SK-N-SH (cell line): ENCODE data around the gene TC2N. TPM values are rescaled to one million over a fixed set of nuclear protein-coding genes. Genes with fewer than 3 reads are reported as not detected.

Source experiments
- CTCF ChIA-PET: fragments of 300-600, 350-600 bp; formaldehyde crosslinking; extraction: SDS; loops from one replicate; lab custom pipeline; 2021; lab: Yijun Ruan, JAX
- POLR2A ChIA-PET: fragments of 350-600 bp; sonication (Branson Sonifier 250); formaldehyde crosslinking; extraction: SDS; loops from one replicate; lab custom pipeline; 2020; ENCODE audit warnings: antibody characterized with exemption, inconsistent platforms; lab: Yijun Ruan, JAX
- DNase-seq: peaks from one replicate; pipeline ENCODE4 v3.0.0; 2012
- H2AFZ ChIP-seq: fragments of 200-600 bp; sonication (generic); 2 replicates; pipeline ENCODE4 v1.8.1; 2016; ENCODE audit warnings: antibody characterized with exemption, mild to moderate bottlenecking, low read depth
- H3F3A ChIP-seq: fragments of 200-600 bp; sonication (generic); replicated peaks from 2 replicates; pipeline ENCODE3; 2016; ENCODE audit warnings: antibody characterized with exemption, mild to moderate bottlenecking; ENCODE audit not compliant: insufficient read depth
- H3K27ac ChIP-seq, 2 experiments: fragments of 200-500 bp in 1 of 2; fragments of 200-600 bp in 1 of 2; sonication (Bioruptor generic) in 1 of 2; sonication (generic), shearing (Covaris generic) in 1 of 2; 2 replicates each; pipeline versions ENCODE4 v1.5.1 to v1.6.1; 2014 to 2016; ENCODE audit warnings: low read depth in 2 of 2, inconsistent platforms in 1 of 2, low read length in 1 of 2, mild to moderate bottlenecking in 1 of 2, mixed read lengths in 1 of 2
- H3K27me3 ChIP-seq: fragments of 200-600 bp; sonication (generic), shearing (Covaris generic); 2 replicates; pipeline ENCODE4 v1.6.1; 2016; ENCODE audit warnings: mixed run types; ENCODE audit not compliant: insufficient read depth
- H3K36me3 ChIP-seq, 2 experiments: fragments of 200-500 bp in 1 of 2; fragments of 200-600 bp in 1 of 2; sonication (Bioruptor generic) in 1 of 2; sonication (generic) in 1 of 2; replicated peaks in 1 of 2; 2 replicates each; pipeline versions ENCODE3 to v1.5.1; 2014 to 2016; ENCODE audit warnings: low read length in 1 of 2, mild to moderate bottlenecking in 1 of 2; ENCODE audit not compliant: insufficient read depth in 2 of 2, control insufficient read depth in 1 of 2
- H3K4me1 ChIP-seq, 2 experiments: fragments of 200-500 bp in 1 of 2; fragments of 200-600 bp in 1 of 2; sonication (Bioruptor generic) in 1 of 2; sonication (generic), shearing (Covaris generic) in 1 of 2; 2 replicates each; pipeline versions ENCODE4 v1.5.1 to v1.6.1; 2014 to 2016; ENCODE audit warnings: low read depth in 1 of 2, low read length in 1 of 2, mixed run types in 1 of 2; ENCODE audit not compliant: insufficient read depth in 2 of 2, control insufficient read depth in 1 of 2
- H3K4me2 ChIP-seq: fragments of 200-600 bp; sonication (generic), shearing (Covaris generic); 2 replicates; pipeline ENCODE4 v1.6.1; 2017; ENCODE audit warnings: mixed run types
- H3K4me3 ChIP-seq, 2 experiments: fragments of 200-500 bp in 1 of 2; fragments of 200-600 bp in 1 of 2; sonication (Bioruptor generic) in 1 of 2; sonication (generic), shearing (Covaris generic) in 1 of 2; 2 replicates each; pipeline versions ENCODE4 v1.5.1 to v1.8.1; 2014 to 2016; ENCODE audit warnings: low read depth in 2 of 2, inconsistent platforms in 1 of 2, low read length in 1 of 2, mild to moderate bottlenecking in 1 of 2, mixed read lengths in 1 of 2, moderate library complexity in 1 of 2
- H3K79me2 ChIP-seq: fragments of 200-600 bp; sonication (generic); 2 replicates; pipeline ENCODE4 v1.8.1; 2017; ENCODE audit warnings: mild to moderate bottlenecking; ENCODE audit not compliant: insufficient read depth
- H3K9ac ChIP-seq: fragments of 200-600 bp; sonication (generic); 2 replicates; pipeline ENCODE4 v1.6.1; 2017; ENCODE audit warnings: mixed run types
- H3K9me2 ChIP-seq: fragments of 200-600 bp; sonication (generic); 2 replicates; pipeline ENCODE4 v1.6.1; 2017; ENCODE audit warnings: mixed run types
- H3K9me3 ChIP-seq: fragments of 200-600 bp; sonication (generic); 2 replicates; pipeline ENCODE4 v1.6.1; 2017; ENCODE audit warnings: mixed run types, mild to moderate bottlenecking, moderate library complexity
- H4K20me1 ChIP-seq: fragments of 200-600 bp; sonication (generic); 2 replicates; pipeline ENCODE4 v1.6.1; 2017; ENCODE audit warnings: mild to moderate bottlenecking, mixed run types; ENCODE audit not compliant: insufficient read depth
- EZH2phosphoT487 ChIP-seq: fragments of 200-600 bp; sonication (generic); IDR thresholded peaks from 2 replicates; pipeline ENCODE4 v1.6.1; 2017; ENCODE audit warnings: low read depth, mixed run types, mild to moderate bottlenecking, antibody characterized with exemption, moderate library complexity, borderline replicate concordance
- POLR2AphosphoS5 ChIP-seq: IDR thresholded peaks from 2 replicates; pipeline ENCODE4 v1.6.1; 2012; ENCODE audit warnings: low read depth, low read length
- RAD21 ChIP-seq: IDR thresholded peaks from 2 replicates; pipeline ENCODE4 v1.6.1; 2012; ENCODE audit warnings: mild to moderate bottlenecking, low read length
- RXRA ChIP-seq: IDR thresholded peaks from 2 replicates; pipeline ENCODE4 v1.4.0; 2012; ENCODE audit warnings: low read depth, mild to moderate bottlenecking, borderline replicate concordance
- TAF1 ChIP-seq: IDR thresholded peaks from 2 replicates; pipeline ENCODE4 v1.6.1; 2012; ENCODE audit warnings: low read depth, mild to moderate bottlenecking, low read length, moderate library complexity, borderline replicate concordance
- TCF12 ChIP-seq: IDR thresholded peaks from 2 replicates; pipeline ENCODE4 v1.4.0; 2012
- WGBS: methylation state at CpG from one replicate; pipeline ENCODE4 v1.1.6; 2017; ENCODE audit warnings: low lambda C conversion rate; 5-methylcytosine and 5-hydroxymethylcytosine counted together
- polyA plus RNA-seq, 3 experiments: library from polyadenylated mRNA; depleted of rRNA; stranded (reverse); fragments of >200 nt; gene quantifications; 2 replicates each; pipeline ENCODE4 v1.2.3, GENCODE V29; 2012
- TF ChIP-seq, protein P1 (sequence below): IDR thresholded peaks from 2 replicates; pipeline ENCODE4 v1.4.0; 2012; ENCODE audit warnings: low read depth, borderline replicate concordance
- TF ChIP-seq, protein P2 (sequence below): fragments of 200-600 bp; sonication (generic); IDR thresholded peaks from 2 replicates; pipeline ENCODE4 v1.6.1; 2017; ENCODE audit warnings: antibody characterized with exemption, mild to moderate bottlenecking, moderate library complexity
- TF ChIP-seq, protein P3 (sequence below): IDR thresholded peaks from 2 replicates; pipeline ENCODE4 v1.6.1; 2012; ENCODE audit warnings: mild to moderate bottlenecking, low read depth, low read length, moderate library complexity

TC2N gene
- polyA plus RNA-seq, 1 of the 3 experiments (the other 2 are of a cell fraction), result not detected

DNA sequence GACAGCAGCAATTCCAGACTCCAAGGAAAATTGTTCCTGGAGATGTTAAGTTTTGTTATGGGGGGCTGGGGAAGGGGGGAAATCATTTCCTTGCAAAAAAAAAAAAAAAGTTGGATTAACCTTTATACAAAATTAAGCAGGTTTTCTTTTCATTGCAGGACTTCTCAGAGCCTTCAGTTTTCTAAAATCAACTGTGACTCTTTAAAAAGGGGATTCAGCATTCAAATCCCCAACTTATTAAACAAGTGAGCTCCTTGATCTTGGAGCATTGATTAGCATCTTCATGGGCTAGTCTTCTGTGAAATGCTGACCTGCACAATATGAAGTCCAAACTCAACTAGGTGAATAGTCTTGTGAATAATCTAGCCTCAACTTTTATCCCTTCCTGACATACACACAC is 7.1 kb downstream of the TC2N start (continued):
- TF ChIP-seq, protein P1, sequence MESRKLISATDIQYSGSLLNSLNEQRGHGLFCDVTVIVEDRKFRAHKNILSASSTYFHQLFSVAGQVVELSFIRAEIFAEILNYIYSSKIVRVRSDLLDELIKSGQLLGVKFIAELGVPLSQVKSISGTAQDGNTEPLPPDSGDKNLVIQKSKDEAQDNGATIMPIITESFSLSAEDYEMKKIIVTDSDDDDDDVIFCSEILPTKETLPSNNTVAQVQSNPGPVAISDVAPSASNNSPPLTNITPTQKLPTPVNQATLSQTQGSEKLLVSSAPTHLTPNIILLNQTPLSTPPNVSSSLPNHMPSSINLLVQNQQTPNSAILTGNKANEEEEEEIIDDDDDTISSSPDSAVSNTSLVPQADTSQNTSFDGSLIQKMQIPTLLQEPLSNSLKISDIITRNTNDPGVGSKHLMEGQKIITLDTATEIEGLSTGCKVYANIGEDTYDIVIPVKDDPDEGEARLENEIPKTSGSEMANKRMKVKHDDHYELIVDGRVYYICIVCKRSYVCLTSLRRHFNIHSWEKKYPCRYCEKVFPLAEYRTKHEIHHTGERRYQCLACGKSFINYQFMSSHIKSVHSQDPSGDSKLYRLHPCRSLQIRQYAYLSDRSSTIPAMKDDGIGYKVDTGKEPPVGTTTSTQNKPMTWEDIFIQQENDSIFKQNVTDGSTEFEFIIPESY, result no peak
- TF ChIP-seq, all 33 proteins: peak for 0

DNA sequence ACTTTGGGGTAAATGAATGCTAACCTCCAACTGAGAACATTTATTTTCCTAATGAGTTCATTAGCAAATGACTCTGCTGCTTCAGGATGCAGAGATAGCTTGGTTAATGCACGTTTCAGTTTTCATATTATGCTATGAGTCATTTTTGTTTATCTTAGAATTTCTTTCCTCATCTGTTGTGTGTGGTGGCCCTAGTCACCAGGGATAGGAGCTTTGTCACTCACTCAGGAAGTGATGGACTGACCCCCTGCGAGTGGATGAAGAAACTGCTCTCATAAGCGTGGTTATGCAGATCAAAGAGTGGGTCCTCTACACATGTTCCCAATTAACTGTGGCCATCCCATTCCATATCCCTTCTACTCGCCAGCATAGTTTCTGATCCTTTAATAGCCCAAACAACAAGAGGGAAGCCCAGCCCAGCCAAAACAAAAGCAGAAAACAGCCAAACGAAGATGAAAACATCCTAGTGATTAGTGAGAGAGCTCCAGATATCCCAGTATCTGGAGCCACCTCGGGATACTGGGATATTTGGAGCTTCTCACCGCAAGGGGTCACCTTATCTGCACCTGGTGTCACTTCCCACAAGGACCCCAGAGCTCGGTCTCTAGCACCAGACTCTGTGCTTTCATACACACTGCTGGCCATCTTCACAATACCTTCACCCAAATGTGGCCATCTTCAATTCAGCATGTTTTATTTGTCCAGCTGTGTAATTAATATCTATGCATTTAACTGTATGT is 8.6 kb downstream of the TC2N start:
- no peak for DNase-seq
- TF ChIP-seq RAD21 (peak; percentile 16; the same call in 1 of the 2 replicates), TAF1 (no peak), TCF12 (0 out of 2 replicates have a peak, but pooled peaks have one; percentile 11)
- TF ChIP-seq, protein P2, sequence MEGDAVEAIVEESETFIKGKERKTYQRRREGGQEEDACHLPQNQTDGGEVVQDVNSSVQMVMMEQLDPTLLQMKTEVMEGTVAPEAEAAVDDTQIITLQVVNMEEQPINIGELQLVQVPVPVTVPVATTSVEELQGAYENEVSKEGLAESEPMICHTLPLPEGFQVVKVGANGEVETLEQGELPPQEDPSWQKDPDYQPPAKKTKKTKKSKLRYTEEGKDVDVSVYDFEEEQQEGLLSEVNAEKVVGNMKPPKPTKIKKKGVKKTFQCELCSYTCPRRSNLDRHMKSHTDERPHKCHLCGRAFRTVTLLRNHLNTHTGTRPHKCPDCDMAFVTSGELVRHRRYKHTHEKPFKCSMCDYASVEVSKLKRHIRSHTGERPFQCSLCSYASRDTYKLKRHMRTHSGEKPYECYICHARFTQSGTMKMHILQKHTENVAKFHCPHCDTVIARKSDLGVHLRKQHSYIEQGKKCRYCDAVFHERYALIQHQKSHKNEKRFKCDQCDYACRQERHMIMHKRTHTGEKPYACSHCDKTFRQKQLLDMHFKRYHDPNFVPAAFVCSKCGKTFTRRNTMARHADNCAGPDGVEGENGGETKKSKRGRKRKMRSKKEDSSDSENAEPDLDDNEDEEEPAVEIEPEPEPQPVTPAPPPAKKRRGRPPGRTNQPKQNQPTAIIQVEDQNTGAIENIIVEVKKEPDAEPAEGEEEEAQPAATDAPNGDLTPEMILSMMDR, result peak; percentile 33
- TF ChIP-seq, all 33 proteins: peak for 3
- Histone ChIP-seq H3K79me2 (no peaks in the 10 kb centered on the region), H3K27me3 (peaks cover 8% of the 10 kb centered on the region; the same call in 1 of the 2 replicates), H3K27ac (no peak overlapping the region), H2AFZ (no peak overlapping the region), H4K20me1 (no peaks in the 10 kb centered on the region), H3K4me3 (no peak overlapping the region), H3K4me1 (no peaks in the 10 kb centered on the region; a peak in 1 of 4 replicates), H3K9ac (no peak overlapping the region), H3K9me2 (no peaks in the 10 kb centered on the region), H3K36me3 (no peaks in the 10 kb centered on the region), H3K9me3 (no peaks in the 10 kb centered on the region), H3F3A (no peaks in the 10 kb centered on the region), H3K4me2 (peak overlapping the region; percentile 31; the same call in 1 of the 2 replicates)
- ChIA-PET POLR2A (no interaction called here), CTCF (interaction anchor here (1.1 kb wide), 1 partner anchor 138 kb away, joined by 3 read pairs; no protein-coding TSS in a partner anchor)
- 6% methylated on average over 8 of the region's 8 CpGs for WGBS

DNA sequence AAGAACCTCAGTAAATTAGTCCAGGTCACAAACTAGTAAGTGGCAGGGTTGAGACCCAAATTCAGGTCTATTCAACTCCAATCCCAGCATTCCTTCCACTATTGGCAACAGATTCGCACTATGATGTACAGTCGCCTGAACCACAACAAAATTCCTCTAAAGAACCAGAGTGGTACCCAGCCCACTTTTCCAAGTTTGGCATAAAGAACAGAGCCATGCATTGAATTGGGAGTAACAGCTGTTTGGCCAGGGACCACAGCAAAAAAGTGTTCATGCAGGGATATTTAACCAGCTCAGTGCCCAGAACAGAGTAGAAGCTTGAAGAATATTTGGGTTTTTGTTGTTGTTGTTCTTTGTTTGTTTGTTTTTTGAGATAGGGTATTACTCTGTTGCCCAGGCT is 9.7 kb downstream of the TC2N start:
- CTCF ChIA-PET, result no interaction called here
- Histone ChIP-seq H3K79me2 (no peaks in the 10 kb centered on the region), H3F3A (no peaks in the 10 kb centered on the region), H3K36me3 (no peaks in the 10 kb centered on the region), H3K4me2 (no peak overlapping the region), H3K9me2 (no peaks in the 10 kb centered on the region), H3K27me3 (peaks cover 8% of the 10 kb centered on the region; the same call in 1 of the 2 replicates), H3K9ac (no peak overlapping the region), H4K20me1 (no peaks in the 10 kb centered on the region), H3K27ac (no peak overlapping the region)
- POLR2A ChIA-PET, result no interaction called here
- TF ChIP-seq, protein P3, sequence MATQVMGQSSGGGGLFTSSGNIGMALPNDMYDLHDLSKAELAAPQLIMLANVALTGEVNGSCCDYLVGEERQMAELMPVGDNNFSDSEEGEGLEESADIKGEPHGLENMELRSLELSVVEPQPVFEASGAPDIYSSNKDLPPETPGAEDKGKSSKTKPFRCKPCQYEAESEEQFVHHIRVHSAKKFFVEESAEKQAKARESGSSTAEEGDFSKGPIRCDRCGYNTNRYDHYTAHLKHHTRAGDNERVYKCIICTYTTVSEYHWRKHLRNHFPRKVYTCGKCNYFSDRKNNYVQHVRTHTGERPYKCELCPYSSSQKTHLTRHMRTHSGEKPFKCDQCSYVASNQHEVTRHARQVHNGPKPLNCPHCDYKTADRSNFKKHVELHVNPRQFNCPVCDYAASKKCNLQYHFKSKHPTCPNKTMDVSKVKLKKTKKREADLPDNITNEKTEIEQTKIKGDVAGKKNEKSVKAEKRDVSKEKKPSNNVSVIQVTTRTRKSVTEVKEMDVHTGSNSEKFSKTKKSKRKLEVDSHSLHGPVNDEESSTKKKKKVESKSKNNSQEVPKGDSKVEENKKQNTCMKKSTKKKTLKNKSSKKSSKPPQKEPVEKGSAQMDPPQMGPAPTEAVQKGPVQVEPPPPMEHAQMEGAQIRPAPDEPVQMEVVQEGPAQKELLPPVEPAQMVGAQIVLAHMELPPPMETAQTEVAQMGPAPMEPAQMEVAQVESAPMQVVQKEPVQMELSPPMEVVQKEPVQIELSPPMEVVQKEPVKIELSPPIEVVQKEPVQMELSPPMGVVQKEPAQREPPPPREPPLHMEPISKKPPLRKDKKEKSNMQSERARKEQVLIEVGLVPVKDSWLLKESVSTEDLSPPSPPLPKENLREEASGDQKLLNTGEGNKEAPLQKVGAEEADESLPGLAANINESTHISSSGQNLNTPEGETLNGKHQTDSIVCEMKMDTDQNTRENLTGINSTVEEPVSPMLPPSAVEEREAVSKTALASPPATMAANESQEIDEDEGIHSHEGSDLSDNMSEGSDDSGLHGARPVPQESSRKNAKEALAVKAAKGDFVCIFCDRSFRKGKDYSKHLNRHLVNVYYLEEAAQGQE, result no peak
- TF ChIP-seq POLR2AphosphoS5, result no peak
- TF ChIP-seq EZH2phosphoT487, result no peak
- no peak for TF ChIP-seq RXRA
- TF ChIP-seq, all 33 proteins: peak for 0
- no peak for DNase-seq
- Histone ChIP-seq H2AFZ (no peak overlapping the region), H3K4me1 (no peaks in the 10 kb centered on the region; a peak in 1 of 4 replicates), H3K4me3 (no peak overlapping the region), H3K9me3 (no peaks in the 10 kb centered on the region)
- WGBS, result 61% methylated on average over 2 of the region's 2 CpGs
